Activated CD4-positive, alpha-beta T cell treated with anti-CD3 and anti-CD28 coated beads, Interleukin-2, amount 10 ng/mL, durations not matched to agents 24 days and 14 days (primary cell): ENCODE measurements around the gene RFTN1. TPM values are rescaled to one million over a fixed set of nuclear protein-coding genes. Genes with fewer than 3 reads are reported as not detected.

Experiments used
- DNase-seq: peaks from one replicate; pipeline ENCODE4 v3.0.0; 2022
- H3K27ac Mint-ChIP-seq: one replicate; pipeline ENCODE4 v1.8.0; 2022; ENCODE audit warnings: mild to moderate bottlenecking, mixed read lengths
- H3K27me3 Mint-ChIP-seq: one replicate; pipeline ENCODE4 v1.8.0; 2022; ENCODE audit warnings: mixed read lengths
- H3K36me3 Mint-ChIP-seq: one replicate; pipeline ENCODE4 v1.8.0; 2022; ENCODE audit warnings: low read depth, mild to moderate bottlenecking, mixed read lengths
- H3K4me1 Mint-ChIP-seq: one replicate; pipeline ENCODE4 v1.8.0; 2021; ENCODE audit warnings: mixed read lengths
- H3K4me3 Mint-ChIP-seq: one replicate; pipeline ENCODE4 v1.8.0; 2022; ENCODE audit warnings: mild to moderate bottlenecking, moderate library complexity, mixed read lengths
- H3K9me3 Mint-ChIP-seq: one replicate; pipeline ENCODE4 v1.8.0; 2021; ENCODE audit warnings: mixed read lengths
- intact Hi-C: fragments of 100-400 bp; cut with micrococcal nuclease; formaldehyde crosslinking; loops from one replicate; pipeline ENCODE4 v1.15.1; 2023
- total RNA-seq: library from RNA; stranded (reverse); gene quantifications from 2 replicates; pipeline ENCODE4 v1.2.3, GENCODE V29; 2022

The RFTN1 gene
- total RNA-seq, 1 donor from 2014 or later: 92.4 TPM

DNA sequence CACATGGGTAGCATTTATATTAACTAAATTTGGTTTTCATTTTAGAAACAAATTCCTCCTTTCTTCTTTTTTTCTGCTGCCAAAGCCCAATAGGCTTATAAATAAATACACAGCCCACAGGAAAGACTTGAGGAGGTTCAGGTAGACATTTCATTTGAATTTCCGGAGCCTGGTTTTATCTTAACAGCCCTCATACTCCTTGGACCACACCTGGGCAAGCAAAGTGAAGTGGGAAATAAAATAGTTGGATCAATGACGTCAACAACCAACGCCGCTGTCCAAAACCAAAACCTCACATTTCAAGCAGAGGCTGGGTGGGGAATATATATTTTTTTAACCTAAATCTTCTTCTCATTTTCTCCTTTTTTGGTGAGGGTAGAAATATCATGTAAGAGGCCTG, 53.2 kb downstream of the RFTN1 start:
- Mint-ChIP-seq H3K4me1 (peaks cover 37% of the 10 kb centered on the region), H3K36me3 (peaks cover 32% of the 10 kb centered on the region), H3K27ac (no peak overlapping the region), H3K27me3 (no peaks in the 10 kb centered on the region), H3K9me3 (no peaks in the 10 kb centered on the region), H3K4me3 (no peak overlapping the region)
- no peak for DNase-seq
- intact Hi-C loops: loop anchor here (5.0 kb wide), 1 partner anchor 83 kb away; no protein-coding TSS in a partner anchor

DNA sequence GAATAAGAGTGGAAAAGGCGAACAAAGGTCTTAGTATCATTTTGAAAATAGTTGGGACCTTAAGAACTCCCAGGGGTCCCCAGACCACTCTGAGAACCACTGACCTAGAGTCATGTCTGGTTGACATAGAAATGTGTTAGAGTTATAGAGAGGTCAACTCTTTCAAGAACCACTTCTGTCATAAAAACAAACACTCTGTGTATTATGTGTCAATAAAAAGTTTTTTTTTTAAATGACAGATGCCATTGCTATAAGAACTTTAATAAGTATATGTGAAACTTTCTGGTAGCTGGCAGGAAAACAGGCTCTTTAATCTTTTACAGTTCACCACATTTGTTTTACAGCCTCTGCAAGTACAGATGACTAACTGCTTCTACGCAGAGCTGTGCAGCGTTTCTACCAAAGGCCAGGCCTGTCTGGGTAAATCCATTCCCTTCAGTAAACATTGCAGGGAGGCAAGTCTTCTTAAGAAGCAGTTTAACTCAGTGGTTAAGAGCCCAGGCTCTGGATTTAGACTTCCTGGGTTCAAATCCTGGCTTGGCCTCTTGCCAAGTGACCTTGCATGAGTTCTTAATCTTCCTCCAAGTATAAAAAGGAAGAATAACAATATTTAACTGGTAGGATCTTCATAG, 56.6 kb downstream of the RFTN1 start:
- DNase-seq: no peak
- no peaks in the 10 kb centered on the region for H3K27me3 Mint-ChIP-seq
- H3K4me3 Mint-ChIP-seq: no peak overlapping the region
- intact Hi-C loops: no loop called here
- peaks cover 29% of the 10 kb centered on the region for H3K4me1 Mint-ChIP-seq
- no peaks in the 10 kb centered on the region for H3K9me3 Mint-ChIP-seq
- H3K36me3 Mint-ChIP-seq: peaks cover 38% of the 10 kb centered on the region
- no peak overlapping the region for H3K27ac Mint-ChIP-seq

DNA sequence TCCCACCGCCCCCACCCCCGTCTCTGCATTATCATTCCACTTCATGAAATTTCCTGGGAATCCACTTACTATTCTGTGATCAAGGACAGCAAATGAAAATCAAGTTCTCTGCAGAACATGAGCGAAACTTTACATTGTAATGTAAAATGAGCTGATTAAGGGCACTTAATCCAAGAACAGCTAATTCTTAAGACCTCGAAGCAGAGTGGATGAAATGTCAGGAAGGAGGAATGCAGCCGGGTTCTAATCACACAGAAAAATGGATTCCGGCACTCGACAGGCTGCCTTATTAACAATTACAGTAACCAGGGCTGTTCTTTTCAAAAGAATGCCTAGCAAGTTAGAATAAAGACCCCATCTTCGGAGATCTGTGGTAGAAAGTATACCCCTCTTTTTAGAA, 57.5 kb downstream of the RFTN1 start:
- intact Hi-C loops: no loop called here
- Mint-ChIP-seq H3K9me3 (no peaks in the 10 kb centered on the region), H3K27me3 (no peaks in the 10 kb centered on the region), H3K4me3 (no peak overlapping the region), H3K36me3 (peaks cover 39% of the 10 kb centered on the region), H3K27ac (no peak overlapping the region), H3K4me1 (peaks cover 28% of the 10 kb centered on the region)
- no peak for DNase-seq

DNA sequence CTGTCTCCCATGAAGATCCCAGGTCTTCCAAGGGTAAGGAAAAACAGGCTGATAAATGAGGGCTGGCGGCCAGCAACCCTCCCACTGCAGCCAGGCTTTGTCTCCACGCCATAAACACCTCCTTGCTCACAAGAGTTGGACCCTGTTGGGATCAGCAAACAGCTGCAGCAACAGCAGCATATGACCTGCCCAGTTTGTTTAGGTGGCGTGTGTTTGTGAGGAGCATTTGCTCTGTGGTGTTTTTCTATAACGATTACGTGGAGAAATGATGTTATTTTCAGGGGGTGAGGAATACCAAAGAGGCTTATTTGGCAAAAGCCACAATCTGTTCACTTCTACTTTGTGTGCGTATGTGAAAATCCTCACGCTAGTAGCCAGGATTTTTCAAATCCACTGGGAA, 58.5 kb downstream of the RFTN1 start:
- no peak overlapping the region for H3K4me3 Mint-ChIP-seq
- peaks cover 34% of the 10 kb centered on the region for H3K4me1 Mint-ChIP-seq
- no peak overlapping the region for H3K27ac Mint-ChIP-seq
- no peaks in the 10 kb centered on the region for H3K27me3 Mint-ChIP-seq
- DNase-seq: no peak
- no peaks in the 10 kb centered on the region for H3K9me3 Mint-ChIP-seq
- intact Hi-C loops: no loop called here
- H3K36me3 Mint-ChIP-seq: peaks cover 37% of the 10 kb centered on the region

DNA sequence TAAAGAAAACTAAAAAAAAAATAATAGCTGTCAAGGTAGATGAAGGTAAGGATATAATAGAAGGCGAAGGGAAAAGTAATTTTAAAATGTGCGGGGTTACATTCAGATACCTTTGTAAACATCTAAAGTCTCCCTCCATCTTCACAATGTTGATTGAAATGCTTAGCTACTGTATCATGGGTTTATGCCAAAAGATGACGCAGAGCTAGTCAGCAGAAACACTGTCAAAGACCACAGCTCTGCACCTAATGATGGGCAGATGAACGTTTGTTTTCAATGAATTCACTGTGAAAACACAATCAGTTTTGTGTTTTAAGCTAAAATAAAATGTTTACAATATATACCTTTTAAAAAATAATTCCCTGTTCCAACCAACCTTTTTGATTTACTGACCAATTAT, 61.2 kb downstream of the RFTN1 start:
- Mint-ChIP-seq H3K4me3 (no peak overlapping the region), H3K36me3 (peaks cover 36% of the 10 kb centered on the region), H3K27ac (no peak overlapping the region), H3K9me3 (no peaks in the 10 kb centered on the region), H3K27me3 (no peaks in the 10 kb centered on the region), H3K4me1 (peaks cover 43% of the 10 kb centered on the region)
- no peak for DNase-seq
- intact Hi-C loops: no loop called here

DNA sequence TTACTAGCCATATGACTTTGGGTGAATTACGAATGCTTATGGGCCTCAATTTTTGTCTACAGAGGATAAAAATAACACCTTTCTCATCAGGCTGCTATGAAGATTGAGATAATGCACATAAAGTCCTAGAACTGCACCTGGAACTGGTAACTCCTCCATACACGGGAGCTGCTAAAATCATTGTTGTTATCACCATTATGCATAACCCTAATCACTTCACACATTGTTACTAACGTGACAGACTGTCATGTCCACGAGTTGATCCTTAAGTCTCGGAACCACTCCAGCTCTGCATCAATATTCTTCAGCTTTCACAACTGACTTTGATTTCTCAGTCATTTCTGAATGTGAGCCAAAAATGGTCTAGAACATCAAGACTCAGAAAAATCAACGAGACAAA, 64.1 kb downstream of the RFTN1 start:
- Mint-ChIP-seq H3K27me3 (no peaks in the 10 kb centered on the region), H3K9me3 (no peaks in the 10 kb centered on the region), H3K36me3 (peaks cover 43% of the 10 kb centered on the region), H3K4me1 (peaks cover 50% of the 10 kb centered on the region), H3K27ac (no peak overlapping the region), H3K4me3 (no peak overlapping the region)
- intact Hi-C loops: loop anchor here (2.0 to 5.0 kb wide), 2 partner anchors 61 to 72 kb away; no protein-coding TSS in a partner anchor
- no peak for DNase-seq

DNA sequence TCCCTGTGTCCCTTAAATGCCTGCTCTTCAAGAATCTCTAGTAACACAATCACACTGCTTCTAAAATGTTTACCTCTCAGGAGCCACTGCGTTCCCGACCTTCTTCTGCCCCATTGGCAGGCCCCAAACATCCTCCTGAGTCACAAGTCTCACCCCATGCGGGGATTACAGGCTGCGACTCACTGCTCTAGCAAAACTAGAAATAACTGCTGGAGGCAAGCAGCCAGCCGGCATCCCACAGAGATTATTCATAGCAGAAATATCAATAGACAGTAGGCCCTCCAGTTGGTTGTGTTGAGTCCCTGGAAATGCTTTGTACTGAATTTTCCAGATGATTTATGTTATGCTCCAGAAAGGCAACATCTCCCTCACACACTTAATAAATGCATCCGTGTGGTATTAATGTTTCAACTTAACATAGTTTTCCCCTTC, 64.8 kb downstream of the RFTN1 start:
- Mint-ChIP-seq H3K27me3 (no peaks in the 10 kb centered on the region), H3K27ac (peak overlapping the region; percentile 60), H3K9me3 (no peaks in the 10 kb centered on the region), H3K4me3 (no peak overlapping the region), H3K4me1 (peaks cover 46% of the 10 kb centered on the region), H3K36me3 (peaks cover 42% of the 10 kb centered on the region)
- no peak for DNase-seq
- intact Hi-C loops: loop anchor here (2.0 to 5.0 kb wide), 2 partner anchors 62 to 71 kb away; no protein-coding TSS in a partner anchor

DNA sequence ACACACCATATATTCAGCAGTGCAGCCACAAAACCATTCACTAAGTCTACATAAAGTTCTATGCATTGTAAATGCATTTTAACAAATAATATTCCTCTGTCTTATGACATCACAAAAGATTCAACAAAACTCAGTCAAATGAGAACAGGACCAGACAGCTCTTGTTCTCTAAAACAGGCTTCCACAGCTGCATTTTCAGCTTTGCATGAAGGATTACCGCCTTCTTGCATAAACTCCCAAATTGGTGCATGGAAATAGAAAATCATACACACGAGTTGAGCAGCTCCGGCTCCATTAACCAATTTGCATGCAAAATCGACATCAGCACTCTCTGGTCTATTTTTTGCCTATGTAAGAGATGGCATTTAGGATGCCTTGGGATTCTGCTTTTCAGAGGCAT, 66.4 kb downstream of the RFTN1 start:
- DNase-seq: no peak
- Mint-ChIP-seq H3K4me3 (no peak overlapping the region), H3K27me3 (no peaks in the 10 kb centered on the region), H3K4me1 (peaks cover 40% of the 10 kb centered on the region), H3K36me3 (peaks cover 48% of the 10 kb centered on the region), H3K9me3 (no peaks in the 10 kb centered on the region), H3K27ac (no peak overlapping the region)
- intact Hi-C loops: loop anchor here (5.0 kb wide), 1 partner anchor 70 kb away; no protein-coding TSS in a partner anchor

DNA sequence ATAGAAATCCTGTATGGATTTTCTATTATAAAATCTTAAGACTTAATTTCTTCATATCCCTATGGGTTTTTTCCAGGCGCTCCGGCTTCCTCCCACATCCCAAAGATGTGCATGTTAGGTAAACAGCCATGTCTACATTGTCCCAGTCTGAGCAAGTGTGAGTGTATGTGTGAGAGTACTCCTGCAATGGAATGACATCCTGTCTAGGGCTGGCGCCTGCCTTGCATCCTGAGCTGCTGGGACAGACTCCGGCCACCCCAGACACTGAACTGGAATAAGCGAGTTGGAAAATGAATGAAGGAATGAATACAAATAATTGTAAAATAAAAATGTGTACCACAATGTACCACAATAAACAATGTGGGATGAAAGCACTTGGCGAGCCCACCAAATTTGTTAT, 69.2 kb downstream of the RFTN1 start:
- Mint-ChIP-seq H3K4me3 (no peak overlapping the region), H3K4me1 (peaks cover 37% of the 10 kb centered on the region), H3K27ac (no peak overlapping the region), H3K27me3 (no peaks in the 10 kb centered on the region), H3K9me3 (no peaks in the 10 kb centered on the region), H3K36me3 (peaks cover 41% of the 10 kb centered on the region)
- DNase-seq: no peak
- intact Hi-C loops: no loop called here

DNA sequence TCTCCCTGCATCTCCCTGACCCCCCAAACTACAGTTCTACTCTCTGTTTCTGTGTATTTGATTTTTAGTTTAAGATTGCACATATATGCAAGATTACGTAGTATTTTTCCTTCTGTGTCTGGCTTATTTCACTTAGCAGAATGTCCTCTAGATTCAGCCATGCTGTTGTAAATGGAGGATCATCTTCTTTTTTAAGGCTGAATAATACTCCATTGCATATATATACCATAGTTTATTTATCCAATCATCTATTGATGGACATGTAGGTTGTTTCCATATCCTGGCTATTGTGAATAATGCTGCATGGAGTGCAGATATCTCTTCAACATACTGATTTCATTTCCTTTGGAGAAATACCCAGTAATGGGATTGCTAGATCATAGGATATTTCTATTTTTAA, 70.8 kb downstream of the RFTN1 start:
- DNase-seq: no peak
- Mint-ChIP-seq H3K9me3 (no peaks in the 10 kb centered on the region), H3K4me1 (peaks cover 32% of the 10 kb centered on the region), H3K27ac (no peak overlapping the region), H3K36me3 (peaks cover 38% of the 10 kb centered on the region), H3K27me3 (no peaks in the 10 kb centered on the region), H3K4me3 (no peak overlapping the region)
- intact Hi-C loops: no loop called here

DNA sequence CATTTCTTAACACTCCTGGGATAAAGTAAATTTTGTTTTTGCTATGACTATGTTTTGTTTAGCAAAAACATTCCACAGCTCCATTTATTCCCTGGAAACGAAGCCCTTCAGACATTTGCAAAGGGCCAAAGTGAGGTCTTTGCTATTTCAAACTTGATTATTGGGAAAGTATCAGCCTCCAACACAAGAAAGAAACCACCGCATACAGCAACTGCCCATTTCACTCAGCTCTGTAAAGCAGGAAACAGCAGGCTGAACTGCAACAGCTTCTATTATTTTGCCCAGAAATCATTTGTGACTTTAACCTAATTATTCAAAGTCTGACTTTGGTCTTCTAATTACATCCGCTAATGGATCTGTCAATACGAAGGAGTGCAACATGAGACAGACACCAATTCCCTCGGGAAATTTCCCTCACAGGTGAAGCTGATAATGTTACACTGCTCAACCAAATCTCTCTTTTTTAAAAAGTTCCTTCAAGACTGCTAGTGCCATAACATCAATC, 72.1 kb downstream of the RFTN1 start:
- Mint-ChIP-seq H3K36me3 (peaks cover 36% of the 10 kb centered on the region), H3K9me3 (no peaks in the 10 kb centered on the region), H3K4me3 (no peak overlapping the region), H3K27me3 (no peaks in the 10 kb centered on the region), H3K4me1 (peaks cover 27% of the 10 kb centered on the region), H3K27ac (no peak overlapping the region)
- intact Hi-C loops: no loop called here
- no peak for DNase-seq

DNA sequence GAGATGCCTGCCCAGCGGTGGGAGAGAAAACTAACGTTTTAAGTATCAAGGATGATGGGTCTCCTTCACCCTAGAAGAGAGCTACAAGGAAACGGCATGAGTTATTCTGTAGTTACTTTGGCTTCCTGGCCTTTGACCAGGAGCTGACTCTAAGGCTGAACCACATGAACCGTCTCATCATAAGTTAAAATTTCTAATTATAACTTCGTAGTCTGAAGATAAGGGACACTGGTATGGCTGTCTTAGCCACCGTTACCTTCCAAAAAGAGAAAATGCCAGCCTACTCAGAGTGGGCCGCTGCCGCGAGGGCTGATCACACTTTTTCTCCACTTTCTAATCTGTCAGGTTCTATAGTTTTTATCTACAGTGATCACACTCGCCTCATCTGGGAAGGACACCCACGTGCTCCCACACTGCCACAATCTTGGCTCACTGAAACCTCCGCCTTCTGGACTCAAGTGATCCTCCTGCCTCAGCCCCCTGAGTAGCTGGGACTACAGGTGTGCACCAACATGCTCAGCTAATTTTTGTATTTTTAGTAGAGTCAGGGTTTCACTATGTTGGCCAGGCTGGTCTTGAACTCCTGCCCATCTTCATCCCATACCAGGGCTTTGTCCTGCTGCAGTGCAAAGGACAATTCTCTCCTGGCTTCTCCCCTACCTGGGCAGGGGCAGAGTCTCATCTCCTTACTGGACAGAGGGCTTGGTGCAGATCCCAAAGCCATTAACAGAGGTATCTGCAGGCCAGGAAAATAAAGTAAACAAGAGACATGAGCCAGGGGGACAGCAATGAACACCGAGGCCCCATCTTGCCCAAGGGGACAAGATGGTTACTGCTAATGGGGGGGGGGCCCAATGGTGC, 73.4 kb downstream of the RFTN1 start:
- intact Hi-C loops: no loop called here
- peaks cover 27% of the 10 kb centered on the region for H3K36me3 Mint-ChIP-seq
- no peak overlapping the region for H3K4me3 Mint-ChIP-seq
- H3K4me1 Mint-ChIP-seq: peaks cover 22% of the 10 kb centered on the region
- no peak for DNase-seq
- H3K27ac Mint-ChIP-seq: no peak overlapping the region
- no peaks in the 10 kb centered on the region for H3K27me3 Mint-ChIP-seq
- no peaks in the 10 kb centered on the region for H3K9me3 Mint-ChIP-seq

DNA sequence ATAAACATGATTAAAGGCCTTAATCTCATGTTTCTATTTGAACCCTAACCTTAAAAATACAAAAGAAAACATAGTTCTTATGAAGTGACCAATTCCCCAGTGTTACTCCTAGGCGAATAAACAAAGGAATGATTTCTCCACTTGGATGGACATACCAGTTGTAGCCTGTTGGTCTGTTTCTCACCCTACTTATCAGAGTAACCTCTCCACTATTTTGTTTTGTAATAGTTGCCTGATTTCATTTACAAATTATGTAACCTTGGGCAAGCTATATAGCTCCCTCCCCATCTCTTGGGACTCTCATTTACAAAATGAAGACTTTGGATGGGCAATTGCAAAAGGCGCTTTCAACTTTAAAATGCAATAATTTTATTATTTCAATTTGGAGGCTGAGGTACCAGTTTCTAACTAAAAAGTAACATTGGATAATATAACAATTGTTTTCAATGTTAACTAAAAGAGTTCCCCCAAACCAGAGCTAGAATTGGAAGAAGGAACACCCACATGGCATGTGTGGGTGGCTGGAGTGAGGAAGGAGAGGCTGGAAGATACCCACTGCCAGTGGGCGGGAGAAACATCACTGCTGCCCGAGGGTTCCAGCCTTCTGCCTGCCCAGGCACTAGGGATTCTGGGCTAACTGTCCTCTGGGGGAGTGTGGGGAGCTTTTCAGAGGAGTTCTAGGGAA, 74.2 kb downstream of the RFTN1 start:
- Mint-ChIP-seq H3K27ac (no peak overlapping the region), H3K36me3 (peaks cover 28% of the 10 kb centered on the region), H3K27me3 (no peaks in the 10 kb centered on the region), H3K4me1 (peaks cover 22% of the 10 kb centered on the region), H3K9me3 (no peaks in the 10 kb centered on the region), H3K4me3 (no peak overlapping the region)
- no peak for DNase-seq
- intact Hi-C loops: no loop called here

DNA sequence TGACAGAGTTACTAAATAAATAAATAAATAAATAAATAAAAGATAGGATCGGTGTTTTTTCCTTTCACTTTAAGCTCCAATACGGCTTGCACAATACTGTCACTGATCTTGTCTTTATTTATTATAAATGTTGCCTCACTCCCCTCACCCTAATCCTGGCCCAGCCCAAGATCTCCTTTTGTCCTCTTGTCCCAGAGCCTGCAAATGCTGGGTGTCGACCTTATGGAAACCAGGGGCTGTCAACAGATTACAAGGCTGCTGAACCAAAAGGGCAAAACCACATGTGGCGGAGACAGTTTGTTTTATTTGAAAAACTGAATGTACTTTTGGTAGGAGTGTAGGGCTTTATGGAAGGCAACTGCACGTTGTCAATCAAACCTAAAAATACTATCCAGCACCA, 75.9 kb downstream of the RFTN1 start:
- peaks cover under 1% of the 10 kb centered on the region for H3K9me3 Mint-ChIP-seq
- no peak for DNase-seq
- intact Hi-C loops: no loop called here
- peaks cover 27% of the 10 kb centered on the region for H3K36me3 Mint-ChIP-seq
- no peaks in the 10 kb centered on the region for H3K27me3 Mint-ChIP-seq
- H3K27ac Mint-ChIP-seq: no peak overlapping the region
- H3K4me3 Mint-ChIP-seq: no peak overlapping the region
- peaks cover 23% of the 10 kb centered on the region for H3K4me1 Mint-ChIP-seq
